Activated B cell treated with CpG ODN at 0.5 μM for 24 hours (primary cell): ENCODE measurements around the gene ARHGEF19. TPM values are rescaled to one million over a fixed set of nuclear protein-coding genes. Genes with fewer than 3 reads are reported as not detected.

Experiments
- ATAC-seq: fragments of 200-7000 bp; cut with Tn5 transposase; one replicate; pipeline ENCODE4 v1.10.0; 2021; ENCODE audit warnings: low read depth, mild to moderate bottlenecking, moderate library complexity
- CTCF ChIA-PET: fragments of 350-600 bp; sonication (Branson Sonifier 250); formaldehyde crosslinking; loops from one replicate; lab custom pipeline; 2021; ENCODE audit warnings: antibody characterized with exemption; lab: Charles Lee
- POLR2A ChIA-PET: fragments of 350-600 bp; sonication (Branson Sonifier 250); formaldehyde crosslinking; loops from one replicate; lab custom pipeline; 2021; ENCODE audit warnings: antibody characterized with exemption; lab: Charles Lee
- DNase-seq: peaks from one replicate; pipeline ENCODE4 v3.0.0; 2022
- H3K27ac Mint-ChIP-seq: one replicate; pipeline ENCODE4 v1.8.0; 2020; ENCODE audit warnings: mixed read lengths
- H3K27me3 Mint-ChIP-seq: one replicate; pipeline ENCODE4 v1.8.0; 2021; ENCODE audit warnings: mixed read lengths
- H3K36me3 Mint-ChIP-seq: one replicate; pipeline ENCODE4 v1.8.0; 2021; ENCODE audit warnings: low read depth, mixed read lengths
- H3K4me1 Mint-ChIP-seq: one replicate; pipeline ENCODE4 v1.8.0; 2021; ENCODE audit warnings: mixed read lengths
- H3K4me3 Mint-ChIP-seq: one replicate; pipeline ENCODE4 v1.8.0; 2020; ENCODE audit warnings: mild to moderate bottlenecking, mixed read lengths
- H3K9me3 Mint-ChIP-seq: one replicate; pipeline ENCODE4 v1.8.0; 2020; ENCODE audit warnings: mixed read lengths
- CTCF ChIP-seq: fragments of 200-600 bp; IDR thresholded peaks from one replicate; pipeline ENCODE4 v1.8.0; 2022; ENCODE audit warnings: antibody characterized with exemption, mild to moderate bottlenecking
- intact Hi-C: fragments of 100-400 bp; cut with micrococcal nuclease; formaldehyde crosslinking; loops from one replicate; pipeline ENCODE4 v1.15.1; 2024
- total RNA-seq: library from RNA; stranded (reverse); gene quantifications from 2 replicates; pipeline ENCODE4 v1.2.3, GENCODE V29; 2022

ARHGEF19 gene
- total RNA-seq, 1 donor from 2014 or later: 7.7 TPM

- Mint-ChIP-seq H3K36me3 (no peaks in the 10 kb centered on the region), H3K4me1 (no peaks in the 10 kb centered on the region), H3K9me3 (no peaks in the 10 kb centered on the region), H3K4me3 (no peak overlapping the region), H3K27ac (no peak overlapping the region), H3K27me3 (peaks cover 14% of the 10 kb centered on the region)
- ChIA-PET POLR2A (no interaction called here), CTCF (interaction anchor here (9.4 kb wide), 1 partner anchor 103 kb away, joined by 126 read pairs; no protein-coding TSS in a partner anchor)
- TF ChIP-seq CTCF: no peak
- intact Hi-C loops: no loop called here
- DNase-seq (no peak), ATAC-seq (no peak)
Observed at GRCh38 chr1:16183179-16183578, 29.3 kb downstream of the ARHGEF19 start.

- no peak for TF ChIP-seq CTCF
- Mint-ChIP-seq H3K36me3 (no peaks in the 10 kb centered on the region), H3K4me1 (no peaks in the 10 kb centered on the region), H3K9me3 (no peaks in the 10 kb centered on the region), H3K4me3 (no peak overlapping the region), H3K27me3 (peaks cover 16% of the 10 kb centered on the region), H3K27ac (no peak overlapping the region)
- DNase-seq (no peak), ATAC-seq (no peak)
- CTCF ChIA-PET: interaction anchor here (2.4 kb wide), 1 partner anchor 103 kb away, joined by 7 read pairs; no protein-coding TSS in a partner anchor
- POLR2A ChIA-PET: interaction anchor here (0.7 kb wide), 1 partner anchor 29 kb away, joined by 3 read pairs; no protein-coding TSS in a partner anchor
- intact Hi-C loops: no loop called here
Observed at GRCh38 chr1:16181887-16182719, 30.3 kb downstream of the ARHGEF19 start.

- intact Hi-C loops: no loop called here
- ChIA-PET POLR2A (interaction anchor here (0.6 to 0.7 kb wide), 3 partner anchors 14 to 93 kb away, joined by 3 to 8 read pairs (median 4); no protein-coding TSS in a partner anchor), CTCF (interaction anchor here (2.4 kb wide), 1 partner anchor 102 kb away, joined by 7 read pairs; no protein-coding TSS in a partner anchor)
- Mint-ChIP-seq H3K27ac (no peak overlapping the region), H3K9me3 (no peaks in the 10 kb centered on the region), H3K36me3 (no peaks in the 10 kb centered on the region), H3K27me3 (peaks cover 17% of the 10 kb centered on the region), H3K4me3 (no peak overlapping the region), H3K4me1 (no peaks in the 10 kb centered on the region)
- TF ChIP-seq CTCF: no peak
- DNase-seq (no peak), ATAC-seq (no peak)
Observed at GRCh38 chr1:16180291-16180824, 32.1 kb downstream of the ARHGEF19 start.

- H3K4me3 Mint-ChIP-seq: no peak overlapping the region
- H3K36me3 Mint-ChIP-seq: no peaks in the 10 kb centered on the region
- H3K9me3 Mint-ChIP-seq: no peaks in the 10 kb centered on the region
- no peaks in the 10 kb centered on the region for H3K4me1 Mint-ChIP-seq
- no peak for ATAC-seq
- TF ChIP-seq CTCF: no peak
- ChIA-PET CTCF (interaction anchor here (0.7 kb wide), 1 partner anchor 387 kb away, joined by 3 read pairs; no protein-coding TSS in a partner anchor), POLR2A (no interaction called here)
- H3K27ac Mint-ChIP-seq: no peak overlapping the region
- DNase-seq: no peak
- intact Hi-C loops: no loop called here
- H3K27me3 Mint-ChIP-seq: peaks cover 20% of the 10 kb centered on the region
Observed at GRCh38 chr1:16178596-16179497, 33.6 kb downstream of the ARHGEF19 start.
